HG03558 (cell line): ENCODE data around the gene WDR45B.

Experiments used
- ATAC-seq: cut with Tn5 transposase; IDR thresholded peaks from one replicate; pipeline ENCODE4 v1.9.1; 2021; ENCODE audit warnings: moderate number of reproducible peaks; ENCODE audit not compliant: unreplicated experiment; ENCODE audit errors: extremely low read depth

WDR45B gene

GRCh38 chr17:82678265-82678891, 30.1 kb upstream of the WDR45B start:
- no peak for ATAC-seq

- no peak for ATAC-seq
Measured at GRCh38 chr17:82677353-82677925, 29.2 kb upstream of the WDR45B start.

DNA sequence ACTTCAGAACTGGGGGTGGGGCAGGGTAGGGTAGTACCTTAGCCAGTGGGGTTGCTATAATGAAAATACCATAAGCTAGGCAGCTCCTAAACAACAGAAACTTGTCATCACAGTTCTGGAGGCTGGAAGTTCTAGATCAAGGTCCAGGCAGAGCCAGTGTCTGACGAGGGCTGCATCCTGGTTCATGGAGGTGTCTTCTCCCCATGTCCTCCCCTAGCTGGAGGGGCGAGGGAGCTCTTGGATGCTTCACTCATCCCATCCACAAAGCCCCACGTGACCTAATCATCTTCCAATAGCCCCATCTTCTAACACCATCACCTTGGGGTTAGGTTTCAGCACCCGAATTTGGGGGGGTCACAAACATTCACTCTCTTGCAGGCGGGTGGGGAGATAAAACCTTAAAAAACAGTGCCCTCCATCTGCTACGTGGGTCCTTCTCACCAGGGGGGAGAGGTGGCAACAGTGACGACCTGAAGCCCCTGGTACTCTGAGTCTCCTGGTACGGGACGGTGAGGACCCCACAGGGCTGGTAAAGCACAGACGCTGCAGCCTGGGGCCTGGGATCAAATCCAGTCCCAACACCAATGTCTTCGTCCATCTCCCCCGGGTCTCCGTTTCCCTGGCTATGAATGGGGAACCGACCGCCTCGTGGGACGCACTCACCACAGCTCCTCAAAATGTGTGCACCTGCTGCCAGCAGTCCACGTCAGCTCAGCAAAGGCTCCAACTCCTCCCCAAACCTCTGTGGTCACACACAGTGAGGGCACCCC, 27.4 kb upstream of the WDR45B start:
- ATAC-seq: no peak

- ATAC-seq: no peak
Measured at GRCh38 chr17:82674656-82675475, 26.6 kb upstream of the WDR45B start.

GRCh38 chr17:82670661-82671450, 22.6 kb upstream of the WDR45B start:
- ATAC-seq: no peak

GRCh38 chr17:82668631-82669099, 20.4 kb upstream of the WDR45B start:
- no peak for ATAC-seq

GRCh38 chr17:82668024-82668630, 19.9 kb upstream of the WDR45B start:
- ATAC-seq: no peak

- ATAC-seq: no peak
Measured at GRCh38 chr17:82667668-82668000, 19.4 kb upstream of the WDR45B start.

- ATAC-seq: no peak
Measured at GRCh38 chr17:82666931-82667667, 18.9 kb upstream of the WDR45B start.

DNA sequence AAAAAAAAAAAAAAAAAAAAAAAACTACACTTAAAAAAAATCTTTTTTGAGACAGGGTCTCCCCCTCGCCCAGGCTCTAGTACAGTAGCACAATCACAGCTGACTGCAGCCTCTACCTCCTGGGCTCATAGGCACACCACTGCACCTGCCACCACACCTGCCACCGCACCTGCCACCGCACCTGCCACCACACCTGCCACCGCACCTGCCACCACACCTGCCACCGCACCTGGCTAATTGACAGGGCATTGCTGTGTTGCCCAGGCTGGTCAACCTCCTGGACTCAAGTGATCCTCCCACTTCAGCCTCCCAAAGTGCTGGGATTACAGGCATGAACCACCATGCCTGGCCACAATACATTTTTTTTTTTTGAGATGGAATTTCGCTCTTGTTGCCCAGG, 17.6 kb upstream of the WDR45B start:
- no peak for ATAC-seq

- ATAC-seq: no peak
Measured at GRCh38 chr17:82665217-82665616, 17.0 kb upstream of the WDR45B start.

DNA sequence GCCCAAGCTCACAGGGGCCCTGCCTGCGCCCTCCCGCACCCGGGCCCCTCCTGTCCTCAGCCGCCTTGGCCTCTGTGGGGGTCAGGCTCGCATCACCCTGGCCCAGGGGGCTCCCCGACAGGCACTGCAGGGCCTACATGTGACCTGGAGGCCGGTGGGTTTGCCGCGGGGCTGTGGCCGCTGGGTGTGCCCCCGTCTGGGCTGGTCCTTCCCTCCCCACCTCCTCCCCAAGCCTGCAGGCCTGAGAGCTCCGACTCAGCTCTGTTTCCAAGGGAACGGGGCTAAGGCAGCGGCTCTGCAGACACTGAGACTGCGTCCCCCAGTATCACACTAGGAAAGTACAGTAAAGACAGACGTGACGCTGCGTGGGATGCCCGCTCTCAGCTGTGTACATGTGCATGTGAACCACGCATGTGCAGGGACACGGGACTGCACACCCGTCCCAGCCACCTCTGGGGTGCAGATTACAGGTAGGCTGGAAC, 16.5 kb upstream of the WDR45B start:
- ATAC-seq: no peak

DNA sequence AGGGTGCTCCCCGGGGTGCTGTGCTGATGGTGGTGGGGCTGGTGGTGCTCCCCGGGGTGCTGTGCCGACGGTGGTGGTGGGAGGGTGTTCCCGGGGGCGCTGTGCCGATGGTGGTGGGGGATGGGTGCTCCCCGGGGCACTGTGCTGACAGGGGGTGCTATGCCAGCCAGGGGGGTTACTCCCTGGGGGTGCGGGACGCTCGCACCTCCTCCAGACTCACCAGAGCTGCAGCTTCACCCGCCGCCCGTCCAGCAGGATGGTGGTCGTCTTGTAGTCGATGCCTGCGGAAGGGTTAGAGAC, 16.0 kb upstream of the WDR45B start:
- no peak for ATAC-seq

- no peak for ATAC-seq
Measured at GRCh38 chr17:82663381-82664275, 15.4 kb upstream of the WDR45B start.

DNA sequence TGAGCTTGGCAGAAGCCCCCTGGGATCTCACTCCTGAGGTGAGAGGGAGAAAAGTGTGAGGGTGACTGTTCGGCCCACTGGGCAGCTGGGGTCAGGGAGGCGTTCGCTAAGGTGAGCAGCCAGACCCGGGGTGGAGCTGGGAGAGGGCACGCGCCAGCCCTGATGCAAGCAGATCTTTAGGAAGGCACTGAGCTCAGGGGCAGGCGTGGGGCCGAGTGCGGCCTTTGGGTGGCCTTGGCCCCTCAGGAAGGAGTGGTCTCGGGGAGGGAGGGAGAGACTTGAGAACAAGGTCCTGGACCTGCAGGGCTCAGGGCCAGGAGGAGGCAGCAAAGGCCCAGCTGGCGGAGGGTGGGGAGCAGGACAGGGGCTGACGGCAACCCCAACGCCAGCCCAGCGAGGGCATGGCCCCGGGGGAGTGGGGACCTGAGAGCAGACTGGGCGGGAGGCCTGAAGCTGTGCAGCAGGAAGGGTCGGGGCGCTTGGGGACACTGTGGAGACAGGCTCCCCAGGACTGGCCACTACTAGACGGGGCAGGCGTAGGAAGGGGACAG, 14.5 kb upstream of the WDR45B start:
- no peak for ATAC-seq

GRCh38 chr17:82661717-82662683, 13.8 kb upstream of the WDR45B start:
- ATAC-seq: no peak

GRCh38 chr17:82659886-82660285, 11.6 kb upstream of the WDR45B start:
- no peak for ATAC-seq
